HepG2 (cell line): ENCODE data around the gene RTBDN. TPM values are rescaled to one million over a fixed set of nuclear protein-coding genes. Genes with fewer than 3 reads are reported as not detected.

Experiments used
- DDIT3 ChIP-seq: sonication (generic); formaldehyde crosslinking; IDR thresholded peaks from 2 replicates; pipeline ENCODE4 v1.4.0; 2020; ENCODE audit warnings: mild to moderate bottlenecking, missing genetic modification reagents
- DPF2 ChIP-seq: sonication (generic); formaldehyde crosslinking; IDR thresholded peaks from 2 replicates; pipeline ENCODE4 v1.4.0; 2020; ENCODE audit warnings: mild to moderate bottlenecking, low read depth, missing genetic modification reagents, borderline replicate concordance
- FOXP1 ChIP-seq, 2 experiments: fragments of 450-650 bp in 1 of 2; IDR thresholded peaks; 2 replicates each; pipeline ENCODE4 v1.6.1; 2017 to 2018; ENCODE audit warnings: antibody characterized with exemption in 1 of 2
- GATAD2A ChIP-seq: IDR thresholded peaks from 2 replicates; pipeline ENCODE4 v1.6.1; 2016
- GPN1 ChIP-seq: sonication (generic); formaldehyde crosslinking; IDR thresholded peaks from 2 replicates; pipeline ENCODE4 v1.5.1; 2020; ENCODE audit warnings: missing genetic modification reagents, borderline replicate concordance
- HNF4A ChIP-seq: sonication (generic); formaldehyde crosslinking; IDR thresholded peaks from 2 replicates; pipeline ENCODE4 v1.4.0; 2020; ENCODE audit warnings: missing genetic modification reagents
- KLF12 ChIP-seq: sonication (generic); formaldehyde crosslinking; IDR thresholded peaks from 2 replicates; pipeline ENCODE4 v1.4.0; 2020; ENCODE audit warnings: missing genetic modification reagents, borderline replicate concordance
- KLF13 ChIP-seq: sonication (generic); formaldehyde crosslinking; IDR thresholded peaks from 2 replicates; pipeline ENCODE4 v1.4.0; 2020; ENCODE audit warnings: mild to moderate bottlenecking, missing genetic modification reagents
- MED13 ChIP-seq: sonication (generic); formaldehyde crosslinking; IDR thresholded peaks from 2 replicates; pipeline ENCODE4 v1.5.0; 2020; ENCODE audit warnings: missing genetic modification reagents
- NR1H2 ChIP-seq: sonication (generic); formaldehyde crosslinking; IDR thresholded peaks from 2 replicates; pipeline ENCODE4 v1.8.1; 2022; ENCODE audit warnings: low read depth, missing genetic modification reagents, borderline replicate concordance
- PBX2 ChIP-seq: IDR thresholded peaks from 2 replicates; pipeline ENCODE4 v1.6.1; 2016; ENCODE audit warnings: control low read depth
- SNAPC2 ChIP-seq: sonication (generic); formaldehyde crosslinking; IDR thresholded peaks from 2 replicates; pipeline ENCODE4 v1.8.1; 2022; ENCODE audit warnings: mild to moderate bottlenecking, missing genetic modification reagents
- TRIM22 ChIP-seq: fragments of 450-650 bp; IDR thresholded peaks from 2 replicates; pipeline ENCODE4 v1.6.1; 2017
- YEATS4 ChIP-seq: sonication (generic); formaldehyde crosslinking; IDR thresholded peaks from 2 replicates; pipeline ENCODE4 v1.4.0; 2020; ENCODE audit warnings: missing genetic modification reagents, borderline replicate concordance
- ZBTB8A ChIP-seq: sonication (generic); formaldehyde crosslinking; IDR thresholded peaks from 2 replicates; pipeline ENCODE4 v1.4.0; 2020; ENCODE audit warnings: mild to moderate bottlenecking, low read depth, missing genetic modification reagents, borderline replicate concordance
- ZFP36 ChIP-seq: fragments of 150-350 bp; IDR thresholded peaks from 2 replicates; pipeline ENCODE4 v1.6.1; 2018; ENCODE audit warnings: borderline replicate concordance, low read length, low read depth; ENCODE audit not compliant: partially characterized antibody
- ZFP37 ChIP-seq: sonication (generic); formaldehyde crosslinking; IDR thresholded peaks from 2 replicates; pipeline ENCODE4 v1.4.0; 2020; ENCODE audit warnings: missing genetic modification reagents, borderline replicate concordance
- ZNF180 ChIP-seq: sonication (generic); formaldehyde crosslinking; IDR thresholded peaks from 2 replicates; pipeline ENCODE4 v1.4.0; 2020; ENCODE audit warnings: low read depth, missing genetic modification reagents, borderline replicate concordance
- ZNF292 ChIP-seq: sonication (generic); formaldehyde crosslinking; IDR thresholded peaks from 2 replicates; pipeline ENCODE4 v1.8.1; 2022; ENCODE audit warnings: mild to moderate bottlenecking, low read depth, missing genetic modification reagents, borderline replicate concordance
- ZNF33B ChIP-seq: sonication (generic); formaldehyde crosslinking; IDR thresholded peaks from 2 replicates; pipeline ENCODE4 v1.5.1; 2020; ENCODE audit warnings: mild to moderate bottlenecking, missing genetic modification reagents
- ZNF431 ChIP-seq: sonication (generic); formaldehyde crosslinking; IDR thresholded peaks from 2 replicates; pipeline ENCODE4 v1.9.0; 2022; ENCODE audit warnings: missing genetic modification reagents, low read depth, mild to moderate bottlenecking, borderline replicate concordance
- ZNF496 ChIP-seq: sonication (generic); formaldehyde crosslinking; IDR thresholded peaks from 2 replicates; pipeline ENCODE4 v1.8.1; 2023; ENCODE audit warnings: mild to moderate bottlenecking, moderate library complexity, missing genetic modification reagents; ENCODE audit not compliant: insufficient replicate concordance
- ZNF552 ChIP-seq: sonication (generic); formaldehyde crosslinking; IDR thresholded peaks from 2 replicates; pipeline ENCODE4 v1.9.0; 2022; ENCODE audit warnings: missing genetic modification reagents, mild to moderate bottlenecking, borderline replicate concordance
- ZNF704 ChIP-seq: sonication (generic); formaldehyde crosslinking; IDR thresholded peaks from 2 replicates; pipeline ENCODE4 v1.8.1; 2023; ENCODE audit warnings: mild to moderate bottlenecking, inconsistent platforms, moderate library complexity, missing genetic modification reagents, borderline replicate concordance
- ZNF737 ChIP-seq: sonication (generic); formaldehyde crosslinking; IDR thresholded peaks from 2 replicates; pipeline ENCODE4 v1.5.0; 2020; ENCODE audit warnings: missing genetic modification reagents, mild to moderate bottlenecking, borderline replicate concordance
- ZNF883 ChIP-seq: sonication (generic); formaldehyde crosslinking; IDR thresholded peaks from 2 replicates; pipeline ENCODE4 v1.5.1; 2020; ENCODE audit warnings: mild to moderate bottlenecking, missing genetic modification reagents; ENCODE audit errors: not compliant biosample characterization
- ZSCAN22 ChIP-seq: sonication (generic); formaldehyde crosslinking; IDR thresholded peaks from 2 replicates; pipeline ENCODE4 v1.4.0; 2020; ENCODE audit warnings: mild to moderate bottlenecking, missing genetic modification reagents
- polyA plus RNA-seq, 8 experiments: library from polyadenylated mRNA; depleted of rRNA in 3 of 8; stranded (reverse) in 7 of 8; unstranded in 1 of 8; fragments of >200 nt; fragmentation: Illumina TruSeq in 4 of 8; extraction: Trizol in 4 of 8; gene quantifications; 2 replicates each; pipeline versions ENCODE4 v1.2.1 to v1.2.3, GENCODE V29; 2011 to 2016; ENCODE audit warnings: low read depth in 4 of 8, missing spikeins in 1 of 8, mixed read lengths in 1 of 8; ENCODE audit not compliant: insufficient read depth in 1 of 8
- total RNA-seq, 5 experiments: library from RNA; depleted of rRNA; stranded (reverse); fragments of >200 nt; fragmentation: Illumina TruSeq; extraction: Trizol; gene quantifications; 2 replicates each; pipeline ENCODE4 v1.2.3, GENCODE V29; 2016; ENCODE audit warnings: low read depth in 1 of 5

Gene RTBDN
- total and polyA plus RNA-seq, 2 of the 13 experiments (the other 11 are each of a cell fraction or from before 2014, with no cell fraction given): 0.27 to 0.48 TPM

GRCh38 chr19:12864721-12865715, 30.6 kb upstream of the RTBDN start (continued):
- TF ChIP-seq ZNF292: no peak
- TF ChIP-seq ZNF33B: no peak
- TF ChIP-seq MED13: no peak
- no peak for TF ChIP-seq ZNF180 (CRISPR knock-in tag)
- no peak for TF ChIP-seq ZFP37 (CRISPR knock-in tag)
- no peak for TF ChIP-seq ZNF496
- no peak for TF ChIP-seq KLF13 (CRISPR knock-in tag)
- TF ChIP-seq DDIT3: no peak
- TF ChIP-seq PBX2: no peak
- TF ChIP-seq ZBTB8A (CRISPR knock-in tag): no peak
- TF ChIP-seq ZSCAN22 (CRISPR knock-in tag): no peak
- TF ChIP-seq SNAPC2 (CRISPR knock-in tag): no peak
- TF ChIP-seq TRIM22: no peak
- no peak for TF ChIP-seq NR1H2 (CRISPR knock-in tag)
- TF ChIP-seq ZFP36: no peak
- TF ChIP-seq DPF2 (CRISPR knock-in tag): no peak
- TF ChIP-seq HNF4A (CRISPR knock-in tag): peak; percentile 95
- TF ChIP-seq ZNF552 (CRISPR knock-in tag): no peak
- TF ChIP-seq ZNF431 (CRISPR knock-in tag): no peak
- no peak for TF ChIP-seq ZNF883 (CRISPR knock-in tag)
- no peak for TF ChIP-seq GPN1
- TF ChIP-seq ZNF704 (CRISPR knock-in tag): no peak
- TF ChIP-seq YEATS4 (CRISPR knock-in tag): no peak
- TF ChIP-seq ZNF737: no peak
- TF ChIP-seq KLF12: no peak
- TF ChIP-seq GATAD2A (CRISPR knock-in tag): peak; percentile 71
- TF ChIP-seq FOXP1 (IDR thresholded peaks at IDR 0.05): no peak
- no peak for TF ChIP-seq FOXP1 (CRISPR knock-in tag; IDR thresholded peaks at IDR 0.05)
